NCI-H1694 treated with DMSO at 0.1 percent for 48 hours (cell line): Measurements from ENCODE around the gene NFIA.
A peak's percentile ranks its signal among the peaks of the same experiment; 100 is the strongest.
"Not testable (repeated sequence)": the region's sequence is repeated elsewhere in the genome, so short reads cannot be mapped to it uniquely, and the experiment has no call there.

Experiments
- DNase-seq: peaks from one replicate; lab custom pipeline; 2025; lab: John Stamatoyannopoulos, UW

The NFIA gene

DNA sequence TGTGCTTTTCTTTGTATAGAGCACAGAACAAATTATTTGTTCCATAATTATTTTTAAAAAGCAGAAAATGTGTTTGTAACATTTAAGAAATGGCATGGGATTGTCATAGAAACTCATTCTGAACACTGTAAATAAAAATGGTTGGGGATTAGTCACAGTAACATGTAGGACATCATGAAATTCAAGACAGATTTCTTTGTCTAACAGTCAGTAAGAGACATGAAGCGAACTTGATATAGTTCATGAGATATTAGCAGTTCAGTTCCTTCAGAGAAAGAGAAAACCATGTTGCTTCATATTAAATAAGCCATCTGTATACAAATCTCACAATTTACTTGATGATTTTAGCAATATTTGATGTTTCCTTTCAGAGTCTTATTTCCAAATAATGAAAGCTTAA, 19.7 kb downstream of the NFIA start:
- no peak for DNase-seq

DNA sequence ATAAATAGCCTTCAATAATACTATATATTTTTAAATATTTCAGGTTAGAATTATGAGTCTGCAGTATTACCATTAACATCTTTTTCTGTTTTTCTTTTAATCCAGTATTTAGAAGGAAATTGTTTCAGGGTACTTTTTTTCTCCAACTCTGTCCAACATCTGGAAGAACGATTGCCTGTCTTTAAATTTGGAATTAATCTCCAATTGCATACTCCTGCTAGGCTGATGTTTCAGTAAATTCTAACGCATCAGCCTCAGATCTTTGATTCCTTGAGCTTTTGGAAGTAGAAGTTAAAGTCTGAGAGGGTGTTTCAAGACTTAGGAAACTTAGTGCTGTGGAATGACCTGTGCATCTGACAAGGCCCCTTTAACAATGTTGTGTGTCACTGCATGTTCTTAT, 20.3 kb downstream of the NFIA start:
- no peak for DNase-seq

DNA sequence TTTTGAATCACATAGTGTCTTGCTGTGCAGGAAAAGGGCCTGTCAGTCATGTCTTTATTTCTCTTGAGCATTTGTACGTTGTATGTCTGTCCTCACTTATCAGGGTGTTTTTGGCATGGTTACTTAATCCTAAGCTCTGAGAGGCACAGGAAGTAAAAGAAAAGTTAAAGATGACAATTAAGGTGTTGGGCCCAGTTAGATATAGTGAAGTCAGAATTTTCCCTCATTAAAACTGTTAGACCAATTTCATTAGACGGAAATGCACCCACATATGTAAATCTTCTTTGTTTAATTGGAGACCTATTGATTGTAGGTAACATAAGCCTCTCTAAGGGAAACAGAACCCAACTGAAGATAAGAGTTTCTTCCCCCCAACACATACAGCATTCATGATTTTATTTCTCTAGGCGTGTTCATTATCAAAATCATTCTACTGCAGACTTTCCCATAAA, 21.9 kb downstream of the NFIA start:
- no peak for DNase-seq

DNA sequence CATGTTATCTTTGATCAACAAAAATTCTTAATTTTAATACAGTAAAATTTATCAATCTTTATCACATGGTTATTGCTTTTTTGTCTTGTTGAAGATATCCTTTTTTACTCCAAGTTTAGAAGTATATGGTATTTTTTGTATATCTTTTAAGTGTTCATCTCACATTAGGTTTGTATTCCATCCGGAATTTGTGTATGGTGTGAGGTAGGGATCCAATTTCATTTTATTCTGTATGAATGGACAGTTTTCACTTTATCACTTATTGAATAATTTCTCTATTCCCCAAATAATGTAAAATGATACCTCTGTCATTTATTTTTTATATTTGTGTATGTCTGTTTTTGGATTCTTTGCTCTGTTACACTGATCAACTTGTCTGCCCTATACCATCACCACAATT, 25.3 kb downstream of the NFIA start:
- DNase-seq: no peak

DNA sequence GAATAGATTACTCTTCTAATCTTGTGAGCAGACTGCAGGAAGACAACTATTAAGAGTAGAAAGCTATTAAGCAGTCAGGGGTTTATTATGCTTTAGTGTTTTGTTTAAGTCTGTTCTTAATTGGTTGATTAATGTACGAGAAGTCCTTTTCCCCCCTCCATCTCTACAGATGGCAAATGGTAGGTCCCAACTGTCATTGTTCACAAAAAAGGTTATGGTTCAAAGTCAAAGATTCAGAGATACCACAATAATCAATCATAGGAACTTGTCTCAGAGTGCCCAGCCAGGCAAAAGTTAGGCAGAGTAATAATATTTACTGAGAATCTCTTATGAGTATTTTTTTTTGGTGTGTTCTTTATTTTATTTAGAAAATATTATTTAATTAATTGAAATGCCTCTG, 26.8 kb downstream of the NFIA start:
- no peak for DNase-seq

DNA sequence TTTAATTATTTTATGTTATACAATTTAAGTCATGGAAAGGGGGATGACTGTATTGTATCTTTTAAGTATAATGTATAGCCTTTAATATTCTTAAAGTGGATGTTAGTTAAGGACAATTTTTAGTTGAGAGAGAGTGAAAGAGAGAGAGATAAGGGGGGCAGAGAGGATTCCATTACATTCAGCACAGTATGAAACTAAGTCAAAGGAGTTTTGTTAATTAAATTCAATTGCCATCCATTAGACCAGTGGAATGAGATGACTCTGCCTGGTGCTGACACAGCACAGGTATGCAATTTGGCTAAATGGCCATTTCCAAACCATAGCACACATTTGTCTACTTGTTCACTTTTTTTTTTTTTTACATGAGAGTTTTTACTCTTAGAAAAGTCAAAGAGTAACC, 27.5 kb downstream of the NFIA start:
- DNase-seq: no peak

DNA sequence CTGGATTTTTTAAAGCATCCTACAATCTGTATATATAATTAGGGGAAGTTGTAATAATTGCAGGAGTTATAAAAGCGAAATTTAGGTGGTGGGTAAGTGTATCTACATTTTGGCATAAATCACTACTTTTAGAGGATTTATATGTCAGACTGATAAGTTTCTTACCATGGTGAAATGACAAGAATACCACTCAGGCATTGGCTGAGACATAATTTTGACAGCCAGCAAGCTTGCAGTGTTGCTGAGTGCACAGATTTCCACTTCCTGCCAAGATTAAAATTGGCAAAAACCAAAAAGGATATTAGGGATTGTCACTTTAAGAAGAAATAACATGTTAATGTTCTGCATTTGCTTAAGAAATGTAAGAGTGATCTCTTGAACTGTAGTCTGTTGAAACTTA, 28.2 kb downstream of the NFIA start:
- no peak for DNase-seq

DNA sequence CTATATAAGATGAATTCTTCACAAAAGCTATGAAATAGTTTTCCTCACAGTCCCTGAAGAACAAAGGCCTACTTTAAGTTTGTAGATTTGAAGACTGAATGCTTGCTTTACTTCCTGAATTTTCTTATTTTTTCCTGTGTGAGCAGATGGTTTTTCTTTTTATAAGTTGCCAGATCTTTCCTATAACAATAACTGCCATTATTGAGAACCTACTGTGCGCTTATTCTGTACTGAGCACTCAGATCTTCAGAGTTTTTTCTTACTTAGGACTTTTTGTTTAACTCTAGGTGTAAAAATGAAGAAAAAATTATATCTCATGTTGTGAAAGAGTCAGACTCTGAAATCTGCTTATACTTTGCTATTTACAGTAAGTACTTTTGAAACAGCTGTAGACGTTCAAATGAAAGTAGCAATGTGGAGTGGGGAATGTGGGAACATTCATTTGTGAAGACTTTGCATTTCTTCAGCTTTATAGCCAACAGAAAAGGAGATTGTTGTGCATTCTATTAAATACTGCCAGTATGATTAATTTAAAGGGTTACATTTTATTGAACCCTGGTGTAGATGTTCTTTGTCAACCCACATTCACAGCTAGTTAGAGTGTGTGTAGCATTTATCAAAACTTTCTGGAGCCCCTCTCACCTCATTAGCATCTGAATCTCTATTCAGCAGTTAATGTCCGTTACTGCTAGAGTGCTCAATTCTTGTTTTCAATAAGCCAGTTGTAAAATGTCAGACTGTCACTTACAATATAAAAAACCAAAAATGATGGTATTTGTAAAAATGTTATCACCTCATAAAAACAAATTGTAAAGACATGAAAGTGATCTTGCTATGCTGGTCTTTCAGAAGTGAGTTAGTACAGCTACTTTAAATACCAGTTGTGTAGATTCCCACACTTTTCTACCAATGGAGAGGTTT, 29.0 kb downstream of the NFIA start:
- no peak for DNase-seq

DNA sequence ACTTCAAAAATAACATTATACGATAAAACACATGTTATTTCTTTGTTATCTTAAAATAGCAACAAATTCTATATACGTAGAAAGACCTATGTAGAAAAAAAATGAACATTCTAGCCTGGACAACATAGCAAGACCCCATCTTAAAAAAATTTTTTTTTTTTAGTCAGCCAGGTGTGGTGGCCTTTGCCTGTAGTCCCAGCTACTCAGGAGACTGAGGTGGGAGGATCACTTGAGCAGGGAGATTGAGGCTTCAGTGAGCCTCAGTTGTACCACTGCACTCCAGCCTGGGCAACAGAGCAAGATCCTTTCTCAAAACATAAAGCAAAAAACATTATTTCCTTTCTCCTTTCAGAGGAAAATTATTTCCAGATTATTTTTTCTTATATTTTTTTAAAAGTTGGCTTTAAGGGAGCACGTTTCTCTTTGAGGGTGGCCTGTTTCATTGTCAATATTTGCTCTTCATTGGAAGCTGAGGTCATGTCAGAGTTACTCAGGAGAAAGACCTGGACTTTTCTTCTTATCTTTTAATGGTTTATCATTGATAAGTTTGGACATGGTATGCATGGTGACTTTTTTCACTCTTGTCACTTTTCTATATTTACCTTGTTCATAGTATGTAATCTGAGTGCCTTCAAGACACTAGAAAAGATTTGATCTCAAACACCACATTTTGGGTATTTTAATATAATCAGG, 32.0 kb downstream of the NFIA start:
- no peak for DNase-seq

DNA sequence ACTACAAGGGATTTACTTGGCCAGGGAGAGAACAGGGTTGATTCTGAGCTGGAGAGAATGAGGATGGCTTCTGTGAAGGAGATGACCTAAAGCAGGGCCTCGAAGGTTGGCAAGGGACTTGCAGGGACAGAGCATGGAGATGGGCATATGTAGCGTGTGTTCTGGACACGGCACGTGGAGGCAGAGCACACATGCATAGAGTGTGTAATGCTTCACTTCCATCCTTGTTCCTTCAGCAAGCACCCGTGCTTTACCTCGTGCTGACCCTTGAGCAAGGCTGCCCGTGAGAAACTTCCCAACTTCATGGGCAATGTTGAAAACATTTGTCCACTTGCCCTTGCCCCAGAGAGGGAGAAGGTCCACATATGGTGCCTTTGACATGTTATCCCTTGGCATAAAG, 33.1 kb downstream of the NFIA start:
- DNase-seq: no peak

DNA sequence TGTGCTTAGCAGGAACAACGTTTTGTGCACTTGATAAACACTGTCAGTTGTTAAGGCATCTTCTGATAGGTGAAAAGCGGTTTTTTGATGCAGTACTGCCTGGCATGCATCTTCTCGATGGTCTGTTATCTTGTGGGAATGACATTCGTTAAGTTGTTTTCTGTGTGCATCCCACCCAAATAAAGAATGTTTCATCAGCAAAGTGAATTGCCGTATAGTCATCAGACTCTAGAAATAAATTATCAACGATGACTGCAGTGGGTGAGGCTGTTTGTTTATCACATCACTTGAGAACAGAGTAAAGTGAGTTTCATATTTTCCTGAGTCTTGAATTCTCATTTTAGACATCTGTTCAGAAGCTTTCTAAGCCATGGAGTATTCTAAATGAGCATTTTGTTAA, 34.1 kb downstream of the NFIA start:
- DNase-seq: no peak

DNA sequence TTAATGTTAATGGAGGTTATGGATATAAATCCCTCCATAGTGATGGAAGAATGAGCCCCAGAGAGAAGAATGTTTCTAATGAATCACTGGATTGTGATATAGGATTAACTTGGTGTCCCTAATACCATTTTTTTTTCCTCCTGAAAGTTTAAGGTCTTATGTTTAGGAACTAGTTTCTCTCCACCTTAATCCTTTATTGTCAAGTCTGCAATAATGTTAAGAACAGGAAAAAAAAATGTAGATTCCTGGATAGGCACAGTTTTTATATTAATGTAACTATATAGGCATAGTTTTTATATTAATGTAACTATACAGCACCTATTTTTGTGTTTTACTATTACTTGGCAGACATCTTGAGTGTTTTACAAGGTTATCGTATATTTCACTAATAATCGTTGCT, 34.9 kb downstream of the NFIA start:
- DNase-seq: no peak

DNA sequence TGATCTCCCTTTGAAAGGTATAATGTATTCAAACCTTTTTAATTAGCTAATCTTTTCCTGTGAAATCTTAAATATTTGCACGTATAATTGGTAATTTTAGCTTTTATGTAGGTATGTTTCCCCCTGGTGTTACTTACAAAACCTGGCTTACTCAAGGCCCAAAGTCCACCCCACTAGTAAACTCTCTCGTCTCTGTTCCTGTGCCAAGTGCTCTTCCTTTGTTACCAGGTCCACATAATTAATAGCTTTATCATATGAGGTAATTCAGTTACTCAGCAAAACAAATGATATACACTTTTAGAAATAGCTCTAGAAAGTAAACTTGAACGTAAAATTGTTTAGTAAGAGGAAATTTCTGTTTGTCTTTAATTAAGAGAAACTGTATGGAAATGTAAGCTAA, 36.7 kb downstream of the NFIA start:
- DNase-seq: no peak

DNA sequence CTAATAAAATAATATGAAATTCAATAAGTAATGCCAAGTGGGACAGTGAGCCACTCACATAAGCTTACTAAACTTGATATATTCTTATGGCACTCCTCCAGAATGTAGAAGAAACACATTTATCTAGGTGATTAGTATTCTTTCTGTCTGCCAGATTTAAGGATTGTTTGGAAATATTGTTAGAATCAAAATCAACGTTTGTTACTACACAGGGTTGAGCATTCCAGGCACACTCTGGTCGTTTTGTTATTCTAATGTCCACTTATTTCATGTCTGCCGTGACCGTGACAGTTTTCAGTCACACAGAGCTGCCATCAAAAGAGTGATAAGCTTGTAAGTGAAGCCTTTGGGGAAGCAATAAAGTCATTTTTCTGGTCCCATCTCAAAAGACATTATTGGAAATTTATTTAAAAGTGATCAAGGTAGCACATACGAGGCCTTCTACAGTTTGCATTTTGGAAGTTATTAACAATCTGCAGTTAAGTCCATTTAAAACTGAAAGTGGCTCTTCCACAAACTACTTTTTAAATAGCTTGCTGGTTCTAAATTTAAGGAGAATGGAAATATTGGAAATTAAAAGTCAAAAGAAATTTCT, 38.0 kb downstream of the NFIA start:
- DNase-seq: no peak

DNA sequence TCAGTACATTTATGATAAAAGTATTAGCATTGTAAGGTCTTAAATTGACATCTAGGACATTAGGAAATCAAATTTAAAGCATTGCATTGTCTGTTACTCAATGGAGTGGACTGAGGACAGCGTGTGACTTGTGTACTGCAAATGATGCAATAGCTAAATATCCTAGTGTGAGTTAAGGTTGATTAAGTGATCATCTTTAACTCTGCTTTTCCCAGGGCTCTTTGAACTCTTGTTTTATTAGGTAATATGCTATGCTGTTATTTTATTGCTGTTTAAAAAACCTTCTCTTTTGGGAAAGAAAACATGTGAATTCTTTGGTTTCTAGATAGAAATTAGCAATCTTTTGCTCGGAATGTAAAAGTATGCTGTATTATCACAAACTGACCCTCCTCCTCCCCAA, 38.6 kb downstream of the NFIA start:
- DNase-seq: peak; percentile 27

DNA sequence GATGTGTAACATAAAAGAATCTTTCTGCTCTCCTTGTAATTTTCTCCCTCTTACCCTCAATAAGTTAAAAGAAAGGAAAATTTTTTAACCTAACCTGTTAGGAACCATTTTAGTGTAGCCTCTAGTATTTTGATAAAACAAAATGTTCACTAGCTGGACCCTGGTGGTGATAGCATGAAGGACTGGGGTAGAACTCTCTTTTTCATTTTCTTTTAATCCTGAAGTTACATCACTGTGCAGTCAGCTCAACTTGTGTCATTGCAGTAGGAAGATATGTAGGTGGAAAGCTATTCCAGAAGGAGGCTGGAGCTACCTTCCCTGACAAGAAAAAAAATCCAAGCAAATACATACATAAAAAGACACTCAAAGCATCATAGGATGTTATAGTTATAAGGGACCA, 39.3 kb downstream of the NFIA start:
- no peak for DNase-seq

DNA sequence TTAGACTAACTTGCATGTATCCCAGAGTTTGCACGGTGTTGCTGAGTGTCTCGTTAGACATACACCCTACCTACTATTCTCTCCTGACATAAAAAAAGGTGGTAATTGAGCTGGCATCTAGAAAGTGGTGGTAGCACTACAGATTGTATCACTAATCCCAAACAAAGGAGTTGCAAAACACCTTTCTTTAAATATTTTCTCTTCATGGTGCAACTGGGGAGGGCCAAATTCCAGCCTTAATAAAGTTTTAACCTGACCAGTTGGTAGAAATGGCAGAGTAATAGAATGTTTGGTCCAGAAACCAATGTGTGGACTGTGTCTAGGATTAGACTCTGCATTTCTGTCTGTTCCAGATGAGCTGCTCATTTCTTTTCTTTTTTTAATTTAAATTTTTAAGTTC, 40.0 kb downstream of the NFIA start:
- no peak for DNase-seq

DNA sequence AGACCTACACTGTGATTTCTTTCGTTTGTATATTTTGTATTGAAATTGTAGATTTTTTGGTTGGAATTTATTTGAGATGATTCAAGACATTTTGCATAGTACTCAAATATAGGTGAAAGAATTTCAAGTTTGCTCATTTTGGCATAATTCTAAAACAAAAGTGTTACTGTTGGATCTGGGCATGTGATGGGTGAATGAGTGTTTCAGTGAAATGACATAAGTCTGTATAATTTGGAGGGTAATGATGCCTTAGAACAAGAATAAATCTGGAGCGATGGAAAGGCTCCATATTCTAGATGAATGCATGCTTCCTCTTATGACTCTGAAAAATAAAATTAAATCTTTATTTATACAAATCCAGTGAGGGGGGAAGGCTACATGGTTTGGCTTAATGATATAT, 41.0 kb downstream of the NFIA start:
- DNase-seq: peak; percentile 93

DNA sequence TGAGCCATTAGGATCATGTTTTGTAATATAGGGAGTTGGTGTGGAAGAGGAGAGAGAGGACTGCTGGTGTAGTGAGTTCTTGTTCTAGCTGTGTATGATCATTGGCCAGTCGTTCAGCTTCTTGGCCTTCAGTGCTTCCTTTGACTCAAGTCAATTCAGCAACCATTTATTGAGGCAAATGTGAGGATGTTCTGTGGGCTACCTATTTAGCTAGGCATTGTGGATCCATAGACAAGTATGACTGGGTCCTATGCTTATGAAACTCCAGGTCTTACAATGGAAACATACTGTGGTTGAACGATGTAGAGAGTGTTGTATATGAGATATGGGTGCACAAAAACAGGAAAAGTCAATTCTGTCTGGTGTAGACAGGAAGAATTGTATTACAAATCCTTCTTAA, 41.7 kb downstream of the NFIA start:
- DNase-seq: no peak

DNA sequence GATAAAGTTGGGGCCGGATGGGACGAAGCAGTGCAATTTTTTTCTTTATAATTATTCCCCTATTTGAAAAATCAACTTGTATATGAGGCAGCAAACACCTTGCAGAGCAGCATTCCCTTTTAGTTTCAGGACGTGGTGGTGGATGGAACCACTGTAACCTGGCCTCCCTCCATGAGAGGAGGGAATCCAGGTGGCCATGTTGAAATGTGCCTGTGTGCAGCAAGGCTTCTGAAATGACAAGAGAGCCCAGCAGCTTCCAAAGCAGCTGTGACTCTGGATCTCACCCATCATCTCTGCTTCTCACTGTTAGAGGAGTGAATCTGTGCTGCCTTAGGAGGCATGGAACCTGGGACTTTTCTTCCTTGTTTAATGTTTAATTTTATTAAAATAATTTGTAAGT, 42.3 kb downstream of the NFIA start:
- DNase-seq: peak; percentile 79

DNA sequence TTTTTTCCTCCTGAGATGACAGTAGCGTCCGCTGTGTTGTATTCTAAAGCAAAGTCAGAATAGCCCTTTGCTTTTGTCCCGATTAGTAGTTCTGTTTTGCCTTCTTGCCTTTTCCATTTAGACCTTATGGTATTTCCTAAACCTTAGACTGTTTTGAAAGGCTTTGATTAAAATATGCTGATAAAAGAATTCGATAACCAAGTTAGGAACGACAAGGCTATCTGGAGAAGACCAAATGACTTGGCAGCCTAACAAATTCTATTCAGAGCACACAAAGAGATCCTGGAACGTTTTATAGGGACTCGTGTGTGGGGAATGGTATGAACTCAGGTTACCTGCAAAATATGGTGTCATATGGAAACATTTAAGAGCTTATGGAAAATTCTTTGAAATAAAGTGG, 42.9 kb downstream of the NFIA start:
- peak; percentile 67 for DNase-seq

DNA sequence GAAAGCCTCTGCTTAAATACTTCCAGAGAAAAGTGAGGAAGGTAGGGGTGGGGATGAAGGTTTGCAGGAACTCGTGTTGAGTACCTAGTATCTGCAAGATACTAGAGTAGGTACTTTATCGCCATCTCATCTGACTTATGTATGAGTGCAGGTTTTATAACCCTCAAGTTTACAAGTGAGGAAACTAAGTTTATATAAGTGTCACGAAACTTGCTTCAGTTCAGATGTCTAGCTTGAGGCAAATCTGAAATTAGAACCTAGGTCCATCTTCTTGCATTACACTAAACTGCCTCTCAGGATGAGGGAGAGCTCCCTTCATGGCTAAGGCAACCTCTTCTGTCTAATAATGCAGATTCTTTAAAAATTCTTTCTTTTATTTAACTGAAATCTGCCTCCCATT, 43.5 kb downstream of the NFIA start:
- DNase-seq: no peak

DNA sequence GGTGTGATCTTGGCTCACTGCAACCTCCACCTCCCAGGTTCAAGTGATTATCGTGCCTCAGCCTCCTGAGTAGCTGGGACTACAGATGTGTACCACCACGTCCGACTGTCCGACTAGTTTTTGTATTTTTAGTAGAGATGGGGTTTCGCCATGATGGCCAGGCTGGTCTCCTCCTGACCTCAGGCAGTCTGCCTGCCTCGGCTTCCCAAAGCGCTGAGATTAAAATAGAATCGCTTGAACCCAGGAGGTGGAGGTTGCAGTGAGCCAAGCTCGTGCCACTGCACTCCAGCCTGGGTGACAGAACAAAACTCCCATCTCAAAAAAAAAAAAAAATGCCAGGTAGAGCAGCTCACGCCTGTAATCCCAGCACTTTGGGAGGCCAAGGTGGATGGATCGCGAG, 44.5 kb downstream of the NFIA start:
- not testable (repeated sequence) for DNase-seq
